ENCODE data around the gene QSOX2. TPM values are rescaled to one million over a fixed set of nuclear protein-coding genes. Genes with fewer than 3 reads are reported as not detected.

QSOX2 gene
- total RNA-seq, 1 donor = 12.7 TPM

GRCh38 chr9:136198605-136199083 is 47.0 kb downstream of the QSOX2 start:
- no peak for TF ChIP-seq CTCF (IDR thresholded peaks at IDR 0.05; ENCODE audit: extremely low read depth, low read depth, low read length)
- H3K4me2 ChIP-seq (ENCODE audit: insufficient read depth, low read length) = no peak overlapping the region
- H3K4me1 ChIP-seq (ENCODE audit: insufficient read depth, low read length) = no peaks in the 10 kb centered on the region
- H4K20me1 ChIP-seq (ENCODE audit: insufficient read depth, low read length) = peaks cover 3% of the 10 kb centered on the region
- H3K4me3 ChIP-seq (ENCODE audit: insufficient read depth, low read length) = no peak overlapping the region
- H3K27ac ChIP-seq (ENCODE audit: low read depth, low read length) = no peak overlapping the region
- H3K27me3 ChIP-seq (ENCODE audit: insufficient read depth, low read length) = peaks cover 86% of the 10 kb centered on the region
- no peak overlapping the region for H2AFZ ChIP-seq (ENCODE audit: low read length)
- DNase-seq (ENCODE audit: insufficient read length, low spot score, missing footprints) = no peak
- H3K9me3 ChIP-seq (ENCODE audit: low read depth, low read length) = no peaks in the 10 kb centered on the region
- no peaks in the 10 kb centered on the region for H3K79me2 ChIP-seq (ENCODE audit: insufficient read depth, low read length)
- H3K36me3 ChIP-seq (ENCODE audit: insufficient read depth, low read length) = no peaks in the 10 kb centered on the region

- H3K4me1 ChIP-seq (ENCODE audit: insufficient read depth, low read length) = no peaks in the 10 kb centered on the region
- no peaks in the 10 kb centered on the region for H3K9me3 ChIP-seq (ENCODE audit: low read depth, low read length)
- H3K4me2 ChIP-seq (ENCODE audit: insufficient read depth, low read length) = no peak overlapping the region
- no peaks in the 10 kb centered on the region for H3K36me3 ChIP-seq (ENCODE audit: insufficient read depth, low read length)
- H3K79me2 ChIP-seq (ENCODE audit: insufficient read depth, low read length) = no peaks in the 10 kb centered on the region
- H3K27ac ChIP-seq (ENCODE audit: low read depth, low read length) = no peak overlapping the region
- DNase-seq (ENCODE audit: insufficient read length, low spot score, missing footprints) = no peak
- H3K4me3 ChIP-seq (ENCODE audit: insufficient read depth, low read length) = no peak overlapping the region
- H2AFZ ChIP-seq (ENCODE audit: low read length) = no peak overlapping the region
- no peak for TF ChIP-seq CTCF (IDR thresholded peaks at IDR 0.05; ENCODE audit: extremely low read depth, low read depth, low read length)
- H4K20me1 ChIP-seq (ENCODE audit: insufficient read depth, low read length) = no peaks in the 10 kb centered on the region
- peaks cover 85% of the 10 kb centered on the region for H3K27me3 ChIP-seq (ENCODE audit: insufficient read depth, low read length)
These were observed 47.5 kb downstream of the QSOX2 start for GRCh38 chr9:136197930-136198604.

GRCh38 chr9:136197084-136197875 is 48.3 kb downstream of the QSOX2 start:
- H2AFZ ChIP-seq (ENCODE audit: low read length) = no peak overlapping the region
- H3K4me2 ChIP-seq (ENCODE audit: insufficient read depth, low read length) = no peak overlapping the region
- no peaks in the 10 kb centered on the region for H3K9me3 ChIP-seq (ENCODE audit: low read depth, low read length)
- peaks cover 86% of the 10 kb centered on the region for H3K27me3 ChIP-seq (ENCODE audit: insufficient read depth, low read length)
- no peak for DNase-seq (ENCODE audit: insufficient read length, low spot score, missing footprints)
- no peaks in the 10 kb centered on the region for H3K36me3 ChIP-seq (ENCODE audit: insufficient read depth, low read length)
- H3K27ac ChIP-seq (ENCODE audit: low read depth, low read length) = no peak overlapping the region
- H3K79me2 ChIP-seq (ENCODE audit: insufficient read depth, low read length) = no peaks in the 10 kb centered on the region
- no peak for TF ChIP-seq CTCF (IDR thresholded peaks at IDR 0.05; ENCODE audit: extremely low read depth, low read depth, low read length)
- H4K20me1 ChIP-seq (ENCODE audit: insufficient read depth, low read length) = no peaks in the 10 kb centered on the region
- no peaks in the 10 kb centered on the region for H3K4me1 ChIP-seq (ENCODE audit: insufficient read depth, low read length)
- no peak overlapping the region for H3K4me3 ChIP-seq (ENCODE audit: insufficient read depth, low read length)
